Stimulated activated CD4-positive, alpha-beta T cell treated with anti-CD3 and anti-CD28 coated beads, Interleukin-15, amount 100 ng/mL, for 1 hour (primary cell): ENCODE results near the gene KPTN.

Experiments used
- DNase-seq, 2 donors: peaks; one replicate each; pipeline ENCODE4 v3.0.0-alpha.2; 2020; ENCODE audit warnings: low read depth in 1 of 2, low spot score in 1 of 2

The KPTN gene

DNA sequence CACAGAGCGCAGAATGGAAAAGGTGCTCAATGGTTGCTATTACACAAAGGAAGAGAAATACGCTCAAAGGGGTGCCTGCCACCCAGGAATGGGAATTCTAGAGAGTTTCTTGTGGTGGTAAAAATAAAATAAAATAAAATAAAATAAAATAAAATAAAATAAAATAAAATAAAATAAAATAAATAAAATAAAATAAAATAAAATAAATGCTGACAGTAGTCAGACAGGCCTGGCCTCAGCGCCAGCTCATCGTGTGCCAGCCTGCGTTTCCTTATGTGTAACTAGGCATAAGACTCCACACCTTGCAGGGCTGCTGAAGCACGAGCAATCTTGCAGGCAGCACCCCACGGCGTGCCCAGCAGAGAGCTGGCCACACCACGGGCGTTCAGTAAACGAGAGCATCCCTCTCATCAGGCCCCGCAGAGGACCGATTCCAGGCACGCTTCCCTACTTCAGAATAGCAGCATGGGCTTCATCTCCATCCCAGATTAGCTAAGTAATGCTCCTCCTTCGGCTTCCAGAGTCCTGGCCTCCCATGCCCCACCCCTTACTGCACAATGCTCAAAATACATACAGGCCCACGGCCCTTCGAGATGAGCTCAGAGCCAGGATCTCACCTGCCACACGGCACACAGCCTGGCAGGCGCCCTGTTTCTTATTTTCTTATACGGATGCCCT, 25.3 kb upstream of the KPTN start:
- no peak for DNase-seq

DNA sequence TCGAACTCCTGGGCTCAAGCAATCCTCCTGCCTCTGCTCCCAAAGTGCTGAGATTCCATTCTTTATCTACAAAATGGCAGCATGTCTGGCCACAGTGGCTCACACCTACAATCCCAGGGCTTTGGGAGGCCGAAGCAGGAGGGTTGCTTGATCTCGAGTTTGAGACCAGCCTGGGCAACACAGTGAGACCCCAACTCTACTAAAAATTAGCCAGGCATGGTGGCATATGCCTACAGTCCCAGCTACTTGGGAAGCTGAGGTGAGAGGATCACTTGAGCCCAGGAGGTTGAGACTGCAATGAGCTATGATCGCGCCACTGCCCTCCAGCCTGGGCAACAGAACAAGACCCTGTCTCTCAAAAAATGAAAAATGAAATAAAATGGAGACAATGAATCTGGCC, 24.7 kb upstream of the KPTN start:
- no peak for DNase-seq

DNA sequence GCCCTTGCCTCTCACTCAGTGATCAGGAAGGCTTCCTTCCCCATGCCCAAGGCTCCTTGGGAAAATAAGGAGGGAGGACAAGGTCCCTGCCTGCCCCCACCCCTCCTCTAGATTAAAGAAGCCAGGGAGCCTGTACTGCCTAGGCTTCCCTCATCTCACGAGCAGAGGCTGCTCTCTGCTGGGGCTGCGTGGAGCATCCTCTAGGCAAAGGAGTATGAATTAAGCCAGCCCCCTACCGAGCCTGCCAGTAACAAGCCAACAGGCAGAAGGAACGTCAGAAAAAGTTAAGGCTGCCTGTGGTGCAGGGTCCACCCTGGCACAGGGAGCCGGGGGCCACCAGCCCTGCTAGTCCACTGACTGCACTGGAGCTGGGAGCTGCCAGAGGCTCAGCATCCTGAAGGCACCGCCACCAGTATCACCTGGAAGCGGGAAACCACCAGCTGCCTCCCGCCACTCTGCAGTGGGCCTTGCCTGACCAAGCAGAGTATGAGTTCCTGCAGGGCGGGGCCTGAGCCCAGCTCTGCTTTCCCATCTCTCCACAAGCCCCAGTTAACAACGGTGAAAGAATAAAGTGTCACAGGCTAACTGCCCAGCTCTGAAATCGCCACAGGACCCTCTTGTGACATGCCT, 24.0 kb upstream of the KPTN start:
- DNase-seq = no peak

DNA sequence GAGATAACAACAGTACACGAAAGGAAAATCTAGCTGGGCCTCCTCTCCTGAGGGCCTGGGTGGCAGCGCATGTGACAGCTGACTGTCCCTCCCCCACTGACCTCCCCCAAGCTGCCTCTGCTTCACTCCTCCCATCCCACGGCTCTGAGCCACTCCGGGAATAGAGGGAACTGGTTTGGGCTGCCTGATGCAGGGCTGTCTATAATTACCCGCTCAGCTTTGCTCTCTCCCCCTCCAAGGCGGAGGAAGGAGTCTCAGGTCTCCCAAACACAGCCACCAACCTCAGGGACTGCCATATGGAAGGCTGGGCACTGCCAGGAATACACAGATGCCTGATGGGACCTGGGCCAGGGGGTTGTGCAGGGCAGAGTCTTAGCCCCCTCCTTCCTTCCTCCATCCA, 23.0 kb upstream of the KPTN start:
- DNase-seq = no peak

DNA sequence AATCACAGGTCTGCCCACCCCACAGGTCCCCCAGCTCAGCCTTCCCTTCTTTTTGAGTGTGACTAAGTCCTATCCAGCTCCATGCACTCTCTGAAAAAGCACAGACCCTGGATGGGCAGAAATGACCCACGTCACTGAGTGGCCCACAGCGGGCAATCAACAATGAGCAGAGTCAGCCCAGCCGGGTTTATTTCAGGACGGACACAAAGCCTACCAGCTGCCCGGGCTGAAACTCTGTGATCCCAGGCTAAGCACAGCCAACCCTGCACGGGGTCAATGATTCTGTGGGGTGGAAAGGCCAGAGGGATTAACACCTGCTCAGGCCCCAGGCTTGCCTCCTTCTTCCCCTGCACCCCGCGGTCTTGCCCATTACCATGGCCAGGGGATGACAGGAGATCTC, 22.4 kb upstream of the KPTN start:
- no peak for DNase-seq

DNA sequence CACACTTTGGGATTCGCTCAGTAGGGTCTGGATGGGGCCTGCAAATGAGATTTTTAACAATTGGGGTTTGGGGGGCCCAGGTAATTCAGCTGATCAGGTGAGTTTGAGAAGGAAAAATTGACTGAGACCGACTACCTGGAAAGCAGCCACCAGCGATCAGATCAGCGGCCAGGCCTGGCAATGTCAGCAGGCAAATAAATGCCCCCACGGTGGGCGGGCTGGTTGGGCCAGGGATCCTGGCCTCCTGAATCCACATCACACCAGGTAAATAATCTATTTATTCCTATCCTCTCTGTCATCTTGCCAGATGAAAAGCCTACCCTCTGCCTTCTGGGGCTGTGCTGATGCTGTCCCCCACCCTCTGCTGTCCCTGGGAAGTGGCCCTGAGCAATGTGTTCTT, 21.5 kb upstream of the KPTN start:
- DNase-seq = no peak

DNA sequence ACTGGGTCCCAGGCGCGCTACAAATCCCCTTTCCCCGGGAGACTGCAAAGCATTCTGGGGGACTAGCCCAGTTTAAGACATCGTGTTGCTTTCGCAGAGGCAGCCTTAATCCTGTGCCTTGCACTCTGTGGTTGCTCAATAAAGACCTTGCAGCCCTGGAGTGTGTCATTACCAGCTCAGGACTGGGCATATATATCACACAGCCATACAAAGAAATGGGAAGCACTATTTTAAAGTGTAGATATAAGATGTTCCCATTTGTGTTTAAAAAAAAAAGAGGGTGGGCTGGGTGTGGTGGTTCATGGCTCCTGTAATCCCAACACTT, 19.8 kb upstream of the KPTN start:
- no peak for DNase-seq

DNA sequence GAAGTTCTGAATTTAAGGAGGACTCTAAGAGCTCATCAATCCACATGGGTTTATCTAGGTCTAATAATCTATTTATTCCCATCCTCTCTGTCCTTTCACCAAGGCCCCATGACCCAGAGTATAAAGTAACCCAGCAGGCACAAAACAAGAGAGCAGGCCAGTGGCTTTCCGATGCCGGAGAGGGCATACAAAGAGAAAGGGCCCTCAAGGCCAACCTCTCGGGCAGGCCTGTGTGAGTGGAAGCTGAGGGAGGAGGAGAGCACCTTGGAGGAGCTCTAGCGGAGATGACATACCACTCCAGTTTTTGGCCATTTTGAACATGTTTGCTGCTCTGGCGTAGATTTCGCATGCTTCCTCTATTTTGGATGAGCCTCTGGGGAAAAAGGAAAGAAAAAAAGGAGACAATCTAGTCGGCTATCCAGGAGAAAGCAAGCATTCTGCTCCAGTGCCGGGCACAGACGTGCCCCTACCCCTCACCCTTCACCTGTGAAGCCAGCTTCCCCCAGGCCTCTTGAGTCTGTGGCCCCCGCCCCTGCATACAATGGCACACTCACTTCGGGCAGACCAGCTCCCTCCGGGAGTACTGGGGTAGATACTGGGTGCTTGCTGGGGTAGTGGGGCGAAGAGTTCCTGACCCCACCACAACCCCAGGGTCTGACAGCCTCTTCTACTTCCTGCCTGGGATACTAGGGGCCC, 19.3 kb upstream of the KPTN start:
- no peak for DNase-seq

DNA sequence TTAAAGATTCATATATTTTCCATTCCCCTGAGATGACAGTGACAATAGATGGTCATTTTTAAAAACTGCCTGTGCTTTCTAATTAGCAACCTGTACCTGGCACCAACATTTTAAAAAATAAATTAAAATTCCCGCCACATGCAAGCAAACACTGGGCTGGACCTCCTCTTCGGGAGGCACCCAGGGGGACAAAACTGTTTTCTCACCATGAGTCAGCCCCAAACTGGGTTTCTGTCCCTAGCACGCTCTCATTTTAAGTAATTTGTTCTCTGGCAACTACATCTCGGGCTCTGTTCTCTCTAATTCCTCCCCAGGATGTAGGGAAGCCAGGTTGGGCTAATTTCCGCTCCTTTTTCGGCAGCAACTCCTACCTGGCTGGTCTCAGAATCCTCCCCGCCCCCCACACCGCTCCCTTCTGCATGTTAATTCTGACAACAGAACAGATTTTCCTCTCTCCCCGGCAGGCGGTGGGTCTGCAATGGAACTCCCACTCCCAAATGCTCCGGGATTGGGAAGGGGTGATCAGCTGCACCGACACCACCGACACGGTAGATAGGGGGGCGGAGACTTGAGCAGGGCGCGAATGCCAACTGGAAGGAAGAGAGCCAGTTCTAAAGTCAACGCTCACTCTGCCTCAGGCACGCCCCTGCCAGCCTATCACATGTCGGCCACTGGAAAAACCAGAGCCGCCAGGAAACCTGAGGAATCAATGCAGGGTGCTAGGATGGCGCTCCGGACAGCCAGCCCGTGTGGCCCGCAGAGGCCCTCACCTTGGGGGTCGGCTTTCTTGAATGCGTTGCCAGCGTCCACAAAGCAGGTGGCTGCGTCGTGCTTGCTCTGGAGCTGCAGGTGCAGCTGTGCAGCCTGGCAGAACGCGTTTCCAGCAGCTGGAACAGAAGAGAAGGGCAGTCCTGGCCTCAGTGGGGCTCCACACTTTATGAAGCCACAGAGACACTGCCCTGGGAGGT, 16.1 kb upstream of the KPTN start:
- no peak for DNase-seq

DNA sequence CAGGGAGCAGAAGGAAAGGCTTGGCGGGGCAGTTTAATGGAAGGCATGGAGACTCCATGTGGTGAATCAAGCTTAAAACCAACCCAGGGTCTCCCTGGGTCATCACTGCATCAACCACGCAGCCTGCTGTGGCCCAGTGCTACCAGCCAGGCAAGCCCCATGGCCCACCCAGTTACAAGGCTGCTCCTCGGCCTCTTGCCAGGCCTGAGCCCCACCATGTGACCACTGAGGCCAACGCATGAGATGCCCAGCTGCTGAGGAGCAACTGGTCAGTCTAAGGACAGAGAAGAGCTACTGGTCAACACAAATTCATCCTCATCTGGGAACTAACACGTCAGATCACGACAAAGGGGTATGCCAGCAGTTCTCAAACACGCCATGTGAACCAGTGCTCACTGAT, 15.4 kb upstream of the KPTN start:
- no peak for DNase-seq

DNA sequence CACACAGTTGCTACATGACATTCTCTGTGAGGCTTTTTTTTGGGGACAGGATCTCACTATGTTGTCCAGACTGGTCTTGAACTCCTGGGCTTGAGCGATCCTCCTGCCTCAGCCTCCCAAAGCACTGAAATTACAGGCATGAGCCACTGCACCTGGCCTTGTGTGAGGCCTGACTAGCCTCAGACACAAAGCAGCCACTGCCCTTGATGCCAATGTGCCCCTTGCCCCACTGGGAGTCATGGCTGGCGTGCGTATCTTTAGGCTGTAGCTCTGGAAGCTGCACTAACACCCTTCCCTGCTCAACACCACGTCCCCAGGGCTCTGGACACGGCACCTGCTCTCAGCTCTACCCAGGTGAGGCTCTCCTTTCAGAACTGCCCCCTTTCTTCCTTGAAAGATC, 14.5 kb upstream of the KPTN start:
- DNase-seq = no peak

DNA sequence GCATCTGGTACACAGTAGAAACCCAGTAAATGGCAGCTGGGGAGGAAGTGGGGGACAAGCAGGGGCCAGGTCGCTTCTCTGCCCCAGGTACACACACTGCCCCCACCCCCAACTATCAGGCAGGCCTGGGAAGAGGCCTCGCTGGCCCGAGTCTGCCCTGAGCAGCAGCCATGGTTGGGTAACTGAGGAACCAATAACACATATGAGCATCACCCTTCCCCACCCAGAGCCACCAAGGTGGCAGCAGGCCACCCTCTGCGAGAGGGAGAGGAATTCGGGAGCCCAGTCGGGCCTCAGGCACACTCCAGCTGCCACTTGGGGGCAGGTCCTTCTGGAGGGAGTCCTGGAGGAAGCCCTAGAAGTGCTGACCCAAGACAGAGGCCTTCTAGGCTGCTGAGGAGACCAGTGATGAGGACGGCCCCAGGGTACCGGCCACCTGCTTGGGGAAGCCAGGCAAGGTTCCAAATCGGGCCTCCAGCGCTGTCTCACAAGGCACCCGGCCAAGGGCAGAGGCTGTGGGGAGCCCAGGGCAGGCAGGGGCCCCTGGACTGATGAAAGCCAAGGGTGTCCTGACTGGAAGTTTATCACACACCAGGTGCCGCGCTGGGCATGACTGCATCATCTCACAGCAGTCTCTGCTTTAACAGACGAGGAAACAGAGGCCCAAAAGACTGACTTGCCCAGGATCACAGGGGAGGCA, 14.0 kb upstream of the KPTN start:
- no peak for DNase-seq

DNA sequence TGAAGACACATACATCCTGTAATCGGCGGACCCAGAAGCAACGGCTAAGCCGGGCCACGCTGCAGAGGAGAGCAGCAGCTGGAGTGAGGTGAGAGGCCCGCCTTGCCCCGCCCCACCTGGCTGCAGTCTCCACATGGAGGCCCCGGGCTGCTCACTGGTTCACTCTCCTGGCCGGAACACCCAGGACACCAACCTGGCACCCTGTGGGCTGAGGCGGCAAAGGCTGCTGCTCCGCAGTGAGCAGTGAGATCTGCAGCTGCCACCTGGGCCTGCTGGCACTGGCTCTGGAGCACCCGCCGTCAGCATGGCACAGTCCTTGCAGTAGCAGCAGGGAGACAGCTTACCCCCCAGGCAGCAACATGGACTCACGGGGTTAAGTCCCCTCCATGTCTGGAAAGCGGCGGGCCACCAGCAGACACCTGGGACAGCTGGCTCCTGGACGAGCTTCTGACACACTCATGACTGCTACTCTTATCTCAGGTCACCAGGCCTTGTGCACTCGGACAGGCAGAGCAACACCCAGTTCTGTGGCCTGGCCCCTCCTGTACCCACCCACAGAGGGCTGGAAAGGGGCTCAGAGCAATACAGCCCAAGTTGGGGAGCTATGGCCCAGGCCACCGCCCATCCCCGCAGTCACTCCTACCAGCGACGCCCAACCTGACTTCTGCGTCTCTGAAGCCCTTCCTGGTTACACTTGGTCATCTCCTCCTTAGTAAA, 13.2 kb upstream of the KPTN start:
- DNase-seq = no peak

DNA sequence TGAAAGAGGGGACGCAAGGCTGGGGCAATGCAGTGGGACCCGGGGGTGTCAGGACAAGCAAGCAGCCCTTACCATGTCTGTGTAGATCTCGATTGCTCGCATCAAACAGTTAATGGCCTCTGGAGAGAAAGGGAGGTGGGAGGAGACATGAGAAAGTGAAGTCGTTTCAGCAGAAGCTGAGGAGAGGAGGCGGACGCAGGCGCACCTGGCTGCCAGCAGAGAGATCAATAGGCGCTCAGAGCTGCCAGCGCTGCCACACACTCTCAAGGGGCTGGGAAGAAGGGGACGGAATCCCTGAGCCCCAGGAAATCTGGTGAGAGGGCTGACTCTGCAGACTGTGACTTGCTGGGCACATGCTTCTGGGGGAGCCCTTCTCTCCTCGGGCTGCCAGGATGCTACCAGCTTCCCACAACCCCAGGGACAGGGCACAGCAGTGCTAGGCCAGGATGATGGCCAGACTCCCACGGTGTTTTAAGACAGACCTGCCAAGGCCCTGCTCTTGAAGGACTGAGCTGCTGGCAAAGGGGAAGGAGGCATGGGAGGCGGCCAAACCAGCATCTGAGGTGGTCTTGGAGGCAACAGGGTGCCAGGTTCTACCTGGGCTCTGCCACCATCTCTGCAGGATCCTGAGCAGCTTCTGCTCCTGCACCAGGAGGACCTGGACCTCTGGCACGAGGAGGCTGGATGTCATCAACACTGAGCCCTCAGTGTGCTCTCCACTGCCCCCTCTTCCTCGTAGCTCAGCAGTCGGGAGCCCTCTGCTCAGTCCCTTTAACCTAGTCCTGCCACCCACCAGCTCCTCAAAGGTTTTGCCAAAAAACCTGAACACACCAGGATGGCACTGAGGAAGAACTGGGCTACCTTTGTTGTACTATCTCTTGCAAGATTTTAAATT, 11.7 kb upstream of the KPTN start:
- DNase-seq = no peak

DNA sequence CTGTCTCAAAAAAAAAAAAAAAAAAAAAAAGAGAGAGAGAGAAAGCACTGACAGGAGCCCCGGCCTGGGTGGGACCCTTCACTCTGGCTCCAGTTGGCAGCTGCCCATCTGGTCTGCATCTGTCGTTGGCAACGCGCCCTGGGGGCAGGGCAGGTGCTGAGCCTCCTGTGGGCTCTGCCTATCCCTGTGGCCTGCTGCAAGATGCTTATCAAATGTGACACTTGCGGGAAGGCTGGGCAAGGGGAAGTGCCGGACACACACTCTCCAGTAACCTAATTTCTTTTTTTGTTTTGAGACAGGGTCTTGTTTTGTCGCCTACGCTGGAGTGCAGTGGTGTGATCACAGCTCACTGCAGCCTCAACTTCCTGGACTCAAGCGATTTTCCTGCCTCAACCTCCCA, 10.7 kb upstream of the KPTN start:
- no peak for DNase-seq

DNA sequence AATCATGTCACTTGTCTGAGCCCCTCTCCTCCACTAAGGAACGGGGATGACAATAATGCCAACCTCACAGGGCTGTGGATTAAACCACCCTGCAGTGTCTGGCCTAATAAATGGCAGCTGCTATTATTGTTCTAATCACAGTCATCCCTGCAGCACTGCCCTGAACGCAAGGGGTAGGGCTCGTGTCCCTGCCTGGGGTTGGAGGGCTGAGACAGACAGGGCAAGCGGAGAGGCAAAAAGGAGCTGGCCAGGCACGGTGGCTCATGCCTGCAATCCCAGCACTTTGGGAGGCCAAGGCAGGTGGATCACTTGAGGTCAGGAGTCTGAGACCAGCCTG, 10.2 kb upstream of the KPTN start:
- DNase-seq = no peak

DNA sequence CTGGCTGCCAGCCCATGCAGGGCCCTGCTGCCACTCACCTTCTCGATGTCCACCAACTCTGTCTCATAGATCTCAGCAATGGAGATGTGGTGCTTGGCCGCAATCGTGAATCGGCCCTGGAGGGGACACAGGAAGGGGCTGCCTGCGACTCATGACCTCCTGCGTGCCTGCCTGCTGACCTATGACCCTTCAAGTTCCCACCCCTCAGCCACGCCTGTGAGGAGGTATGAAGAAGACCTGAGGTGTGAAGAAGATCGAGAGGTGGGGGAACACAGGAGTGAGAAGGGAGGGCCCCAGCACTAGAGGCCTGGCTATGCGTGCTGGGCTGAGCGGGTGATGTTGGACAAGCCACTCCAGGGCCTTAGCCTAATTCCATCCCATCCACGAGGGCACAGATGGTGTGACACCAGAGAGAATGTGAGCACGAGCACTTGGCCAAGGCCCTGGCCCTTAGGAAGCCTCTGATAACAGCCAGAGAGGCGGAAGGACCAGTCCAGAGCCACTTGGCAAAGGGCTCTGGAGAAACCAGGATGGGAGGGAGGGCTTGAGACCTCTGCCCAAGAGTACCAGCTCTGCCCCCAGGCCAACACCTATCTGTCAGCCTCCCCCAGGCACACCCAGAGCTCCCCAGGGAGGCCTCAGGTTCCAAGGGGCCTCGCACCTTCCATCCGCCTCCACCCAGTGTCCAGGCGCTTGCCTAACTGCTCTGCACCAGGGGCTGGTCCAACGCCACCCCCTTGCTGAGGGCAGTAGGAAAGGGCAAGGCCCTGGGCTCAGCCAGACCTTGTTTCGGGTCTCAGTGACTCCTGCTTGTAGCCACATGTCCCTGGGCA, 9.6 kb upstream of the KPTN start:
- DNase-seq = no peak

DNA sequence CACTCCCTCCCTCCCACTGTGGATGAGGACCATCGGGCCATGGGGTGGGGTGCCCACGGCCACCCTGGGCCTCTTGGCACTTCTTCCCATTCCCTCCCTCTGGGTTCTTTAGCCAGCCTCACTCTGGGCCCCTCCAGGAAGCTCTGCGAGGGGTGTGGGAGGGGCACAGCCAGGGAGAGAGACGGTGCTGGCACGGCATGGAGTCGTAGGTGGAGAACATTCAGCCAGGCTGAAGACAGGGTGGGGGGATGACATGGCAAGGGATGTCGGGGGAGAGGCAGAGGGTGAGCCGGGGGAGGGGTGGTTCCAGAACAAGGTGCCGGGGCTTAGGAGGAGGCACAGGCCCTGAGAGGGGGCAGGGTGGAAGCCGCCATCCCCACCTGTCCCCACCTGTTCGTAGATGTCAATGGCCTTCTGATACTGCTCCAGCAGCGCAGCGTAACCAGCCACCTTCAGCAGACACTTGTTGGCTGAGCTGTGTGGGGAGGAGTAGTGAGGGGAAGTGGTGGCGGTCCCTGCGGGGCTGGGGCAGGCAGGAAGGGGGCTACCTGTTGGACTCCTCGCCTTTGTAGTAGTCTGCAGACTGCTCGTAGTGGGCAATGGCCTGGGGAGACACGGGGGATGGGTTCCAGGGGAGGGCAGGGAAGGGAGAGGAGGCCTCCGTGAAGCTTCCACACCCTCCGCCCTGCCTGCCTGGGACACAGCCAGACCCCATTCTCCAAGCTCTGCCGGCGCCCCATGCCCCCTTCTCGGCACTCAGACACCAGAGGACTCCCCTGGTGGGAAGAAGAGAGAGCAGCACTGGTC, 8.8 kb upstream of the KPTN start:
- no peak for DNase-seq
